Renal cortical epithelial cell (primary cell): ENCODE results near the gene CFL2. TPM values are rescaled to one million over a fixed set of nuclear protein-coding genes. Genes with fewer than 3 reads are reported as not detected.
"Not testable (repeated sequence)": the region's sequence is repeated elsewhere in the genome, so short reads cannot be mapped to it uniquely, and the experiment has no call there.

Source experiments
- DNase-seq: peaks from one replicate; pipeline ENCODE4 v3.0.0-alpha.2; 2011; ENCODE audit warnings: low read depth
- total RNA-seq: library from RNA; depleted of rRNA; stranded (reverse); fragments of >200 nt; gene quantifications from 2 replicates; pipeline ENCODE4 v1.2.3, GENCODE V29; 2014

CFL2 gene
- total RNA-seq: 54.4 and 57.3 TPM in 2 replicates

DNA sequence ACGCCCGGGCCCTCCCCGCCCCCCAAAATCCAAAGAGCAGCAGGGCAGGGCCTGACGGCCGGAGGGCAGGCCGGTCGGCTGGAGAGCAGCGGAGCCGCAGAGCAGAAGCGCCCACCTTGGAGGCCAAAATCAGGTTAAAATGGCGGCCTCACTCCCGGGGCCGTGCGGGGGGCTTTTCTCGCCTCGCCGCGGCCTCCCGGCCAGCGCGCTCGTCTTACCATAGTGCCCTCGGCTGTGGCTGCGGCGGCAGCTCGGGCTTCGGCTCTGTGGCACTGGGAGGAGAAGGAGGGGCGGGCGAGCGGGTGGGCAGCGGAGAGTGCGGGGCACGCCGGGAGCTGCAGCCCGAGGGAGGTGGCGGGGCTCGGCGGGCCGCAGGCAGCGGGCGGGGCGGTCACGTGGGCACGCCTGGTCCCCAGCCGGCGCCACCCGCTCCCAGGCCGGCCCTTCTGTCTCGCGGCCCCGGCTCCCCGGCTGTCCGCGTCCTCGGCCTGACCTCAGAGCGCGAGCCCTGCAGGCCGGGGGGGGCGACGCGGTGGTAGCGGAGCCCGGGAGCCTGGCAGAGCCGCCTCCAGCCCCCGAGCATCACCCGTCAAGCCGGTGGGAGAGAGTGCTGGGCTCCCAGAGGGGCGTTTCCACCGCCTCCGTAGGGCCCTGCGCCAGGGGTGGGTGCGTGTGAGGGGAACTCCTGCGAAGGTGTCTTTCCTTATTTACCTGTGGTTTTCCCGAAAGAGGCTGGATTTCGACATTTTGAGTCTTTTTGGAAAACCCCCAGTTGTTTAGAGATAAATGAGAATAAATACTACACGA is at the start of gene CFL2:
Gene CFL2 (minus strand): TSS at position 274 of the 807 bp plus-strand sequence. CDS start 53 bp downstream, at position 221.
- DNase-seq: peak; percentile 37

- no peak for DNase-seq
Measured at GRCh38 chr14:34755215-34755614, 40.8 kb upstream of the CFL2 start.

GRCh38 chr14:34754687-34755086 is 40.3 kb upstream of the CFL2 start:
- no peak for DNase-seq

DNA sequence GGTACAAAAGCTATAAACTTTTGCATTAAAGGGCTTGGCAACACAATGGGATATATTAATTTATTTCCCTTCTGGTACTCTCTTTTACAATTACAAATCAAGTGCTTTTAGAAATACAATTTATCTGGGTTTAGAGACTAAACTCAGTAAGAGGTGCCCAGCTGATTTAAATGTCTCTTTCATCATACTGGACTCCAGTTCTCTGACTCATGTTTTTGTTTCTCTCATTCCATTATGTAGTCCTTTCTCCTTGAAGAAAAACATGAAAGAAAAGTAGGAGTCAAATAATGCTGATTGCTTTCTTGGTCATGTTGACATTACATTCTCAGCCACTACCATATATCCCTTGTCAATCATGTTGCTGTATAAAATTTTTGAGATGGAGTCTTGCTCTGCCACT is 36.3 kb upstream of the CFL2 start:
- DNase-seq: peak; percentile 89

- DNase-seq: no peak
Measured at GRCh38 chr14:34750233-34750632, 35.8 kb upstream of the CFL2 start.

DNA sequence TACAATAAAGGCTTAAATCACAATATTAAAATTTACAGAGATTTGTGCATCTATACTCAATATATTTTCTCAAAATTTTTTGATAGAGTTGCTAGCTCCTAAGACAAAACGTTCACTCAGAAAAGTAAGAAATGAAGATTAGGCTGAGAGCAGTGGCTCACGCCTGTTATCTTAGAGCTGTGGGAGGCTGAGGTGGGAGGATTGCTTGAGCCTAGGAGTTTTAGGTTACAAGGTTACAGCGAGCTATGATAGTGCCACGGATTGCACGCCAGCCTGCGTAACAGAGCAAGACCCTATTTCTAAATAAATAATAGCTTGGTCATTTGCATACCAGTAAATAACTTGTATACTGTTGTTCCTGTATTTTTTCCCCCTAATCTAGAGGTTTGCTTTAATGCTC is 35.0 kb upstream of the CFL2 start:
- DNase-seq: no peak

- DNase-seq: no peak
Measured at GRCh38 chr14:34742270-34743115, 28.1 kb upstream of the CFL2 start.

DNA sequence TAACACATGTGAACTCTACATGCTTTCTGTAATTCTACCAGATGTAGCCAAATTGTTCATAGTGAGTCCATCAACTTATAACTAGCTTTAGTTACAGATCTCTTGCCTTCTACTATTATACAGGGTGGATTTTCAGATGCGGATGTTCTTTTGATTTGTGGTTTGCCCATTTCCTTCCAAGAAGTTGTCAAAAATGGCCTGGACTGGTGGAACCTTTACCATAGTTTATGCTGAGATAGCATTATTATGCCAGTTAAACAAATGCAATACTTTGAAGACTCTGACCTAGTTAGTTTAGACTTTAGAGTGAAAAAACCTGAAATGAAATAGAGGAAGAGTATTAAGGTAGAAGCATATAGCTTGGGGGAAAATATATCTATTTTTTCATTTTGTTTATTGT is 27.4 kb upstream of the CFL2 start:
- DNase-seq: no peak

GRCh38 chr14:34740139-34740538 is 25.7 kb upstream of the CFL2 start:
- peak; percentile 11 for DNase-seq

- not testable (repeated sequence) for DNase-seq
Measured at GRCh38 chr14:34737079-34737478, 22.7 kb upstream of the CFL2 start.

DNA sequence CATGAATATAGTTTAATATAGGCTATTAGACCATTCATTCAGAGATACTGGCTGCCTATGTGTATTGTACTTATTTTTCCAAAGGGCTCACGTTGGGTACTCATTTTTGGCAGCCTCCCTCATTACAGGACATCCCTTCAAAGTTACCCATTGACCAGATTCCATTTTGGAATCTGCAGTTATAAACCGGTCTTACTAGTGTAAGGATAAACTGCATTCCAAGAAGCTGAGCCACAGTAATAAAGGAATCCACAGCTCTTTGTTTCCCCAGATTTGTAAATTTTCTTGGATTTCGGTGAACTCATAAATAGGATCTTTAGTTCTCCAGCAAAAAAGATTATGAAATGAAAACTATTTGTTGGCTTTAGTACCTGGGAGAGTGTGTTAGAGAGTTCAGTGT is 18.9 kb upstream of the CFL2 start:
- DNase-seq: peak; percentile 85

GRCh38 chr14:34732802-34733201 is 18.4 kb upstream of the CFL2 start:
- DNase-seq: no peak

- DNase-seq: no peak
Measured at GRCh38 chr14:34723867-34724266, 9.5 kb upstream of the CFL2 start.

GRCh38 chr14:34722723-34723545 is 8.5 kb upstream of the CFL2 start:
- DNase-seq: peak; percentile 54

GRCh38 chr14:34721129-34721528 is 6.7 kb upstream of the CFL2 start:
- no peak for DNase-seq

GRCh38 chr14:34718750-34719304 is 4.4 kb upstream of the CFL2 start:
- DNase-seq: peak; percentile 53

- no peak for DNase-seq
Measured at GRCh38 chr14:34715127-34715863, 902 bp upstream of the CFL2 start.

DNA sequence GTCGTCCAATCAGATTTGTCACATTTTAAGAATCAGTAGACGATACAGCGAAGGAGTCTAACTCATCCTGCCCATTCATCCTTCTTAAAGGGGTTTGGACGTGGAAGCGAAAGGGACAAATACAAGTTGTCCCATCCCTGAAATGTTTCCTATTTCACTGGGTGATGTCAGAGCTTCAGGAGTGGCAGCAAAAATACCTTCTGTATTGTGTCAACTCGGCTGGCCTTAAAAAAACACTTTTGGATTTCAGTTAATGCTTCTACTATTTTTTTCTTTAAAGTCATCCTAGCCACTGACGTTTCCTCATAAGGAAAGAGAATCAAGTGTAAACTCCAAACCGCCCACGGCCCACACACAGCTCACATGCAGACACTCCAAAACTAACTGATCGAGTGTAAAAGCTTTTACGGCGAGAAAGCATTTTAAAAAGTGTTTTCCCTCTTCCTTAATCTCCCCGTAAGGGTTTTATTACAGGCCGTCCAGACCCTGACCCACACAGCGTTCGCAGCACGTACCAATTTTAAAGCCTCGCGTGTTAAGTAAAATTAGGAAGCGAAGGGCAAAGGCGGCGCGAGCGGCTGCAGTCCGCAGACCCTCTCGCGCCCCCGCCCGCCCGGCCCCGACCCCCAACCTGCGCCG is 593 bp downstream of the CFL2 start:
- peak; percentile 86 for DNase-seq

GRCh38 chr14:34713122-34713680 is 1.2 kb downstream of the CFL2 start:
- DNase-seq: no peak
